Astrocyte of the cerebellum (primary cell): ENCODE data around the gene NT5DC3.

Source experiments
- DNase-seq: peaks from one replicate; pipeline ENCODE4 v3.0.0-alpha.2; 2011; ENCODE audit warnings: low read depth
- H3K4me3 ChIP-seq: 2 replicates; pipeline ENCODE4 v1.5.1; 2011; ENCODE audit warnings: mild to moderate bottlenecking, low read depth, low read length, moderate library complexity
- in situ Hi-C: cut with HindIII; loops from 2 replicates; pipeline ENCODE4 v1.10.0; 2017; ENCODE audit warnings: low sequenced_read_pairs
- TF ChIP-seq, protein P1 (sequence below): IDR thresholded peaks from 2 replicates; pipeline ENCODE4 v1.5.1; 2012; ENCODE audit warnings: low read length, low read depth, moderate library complexity, mild to moderate bottlenecking; ENCODE audit errors: missing control alignments

NT5DC3 gene

GRCh38 chr12:103857164-103857563 lies 16.1 kb upstream of the NT5DC3 start:
- H3K4me3 ChIP-seq: no peak overlapping the region
- in situ Hi-C loops: loop anchor here (25.0 kb wide), 1 partner anchor 295 kb away; no protein-coding TSS in a partner anchor
- TF ChIP-seq, protein P1, sequence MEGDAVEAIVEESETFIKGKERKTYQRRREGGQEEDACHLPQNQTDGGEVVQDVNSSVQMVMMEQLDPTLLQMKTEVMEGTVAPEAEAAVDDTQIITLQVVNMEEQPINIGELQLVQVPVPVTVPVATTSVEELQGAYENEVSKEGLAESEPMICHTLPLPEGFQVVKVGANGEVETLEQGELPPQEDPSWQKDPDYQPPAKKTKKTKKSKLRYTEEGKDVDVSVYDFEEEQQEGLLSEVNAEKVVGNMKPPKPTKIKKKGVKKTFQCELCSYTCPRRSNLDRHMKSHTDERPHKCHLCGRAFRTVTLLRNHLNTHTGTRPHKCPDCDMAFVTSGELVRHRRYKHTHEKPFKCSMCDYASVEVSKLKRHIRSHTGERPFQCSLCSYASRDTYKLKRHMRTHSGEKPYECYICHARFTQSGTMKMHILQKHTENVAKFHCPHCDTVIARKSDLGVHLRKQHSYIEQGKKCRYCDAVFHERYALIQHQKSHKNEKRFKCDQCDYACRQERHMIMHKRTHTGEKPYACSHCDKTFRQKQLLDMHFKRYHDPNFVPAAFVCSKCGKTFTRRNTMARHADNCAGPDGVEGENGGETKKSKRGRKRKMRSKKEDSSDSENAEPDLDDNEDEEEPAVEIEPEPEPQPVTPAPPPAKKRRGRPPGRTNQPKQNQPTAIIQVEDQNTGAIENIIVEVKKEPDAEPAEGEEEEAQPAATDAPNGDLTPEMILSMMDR: no peak
- DNase-seq: no peak

- in situ Hi-C loops: loop anchor here (25.0 kb wide), 1 partner anchor 294 kb away; no protein-coding TSS in a partner anchor
- DNase-seq: no peak
- no peak overlapping the region for H3K4me3 ChIP-seq
- TF ChIP-seq, protein P1: no peak
Measured at GRCh38 chr12:103855896-103856657, 15.0 kb upstream of the NT5DC3 start.

DNA sequence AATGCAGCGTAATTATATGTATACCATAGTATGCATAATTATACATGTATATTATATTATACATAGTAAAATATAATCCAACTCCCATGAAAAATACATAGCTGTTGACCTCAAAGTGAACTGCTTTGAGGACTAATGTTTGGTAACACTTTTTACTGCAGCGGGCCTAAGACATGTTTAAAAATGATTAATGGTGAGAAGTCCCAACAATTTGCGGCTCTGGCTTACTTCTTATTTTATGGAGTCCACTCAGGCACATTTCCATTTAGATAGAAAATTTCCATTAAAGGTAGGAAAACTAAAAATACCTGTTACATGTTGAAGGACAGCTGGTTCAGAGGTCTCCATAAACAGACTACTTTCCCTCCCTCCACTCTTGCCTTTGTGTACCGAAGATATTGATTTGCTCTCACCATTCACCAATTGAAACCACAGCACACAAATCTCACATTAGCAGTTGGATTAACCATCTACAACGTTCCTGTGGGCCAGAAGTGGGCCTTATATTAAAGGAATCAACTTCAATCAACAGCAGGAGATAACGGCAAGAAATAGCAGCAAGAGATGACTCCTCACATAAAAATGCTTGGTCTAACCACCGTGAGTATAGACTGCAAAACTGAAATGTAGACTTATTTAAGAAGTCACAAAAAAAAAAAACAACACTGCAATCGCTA lies 14.1 kb upstream of the NT5DC3 start:
- TF ChIP-seq, protein P1: no peak
- DNase-seq: peak; percentile 86
- in situ Hi-C loops: loop anchor here (25.0 kb wide), 1 partner anchor 293 kb away; no protein-coding TSS in a partner anchor
- H3K4me3 ChIP-seq: no peak overlapping the region

DNA sequence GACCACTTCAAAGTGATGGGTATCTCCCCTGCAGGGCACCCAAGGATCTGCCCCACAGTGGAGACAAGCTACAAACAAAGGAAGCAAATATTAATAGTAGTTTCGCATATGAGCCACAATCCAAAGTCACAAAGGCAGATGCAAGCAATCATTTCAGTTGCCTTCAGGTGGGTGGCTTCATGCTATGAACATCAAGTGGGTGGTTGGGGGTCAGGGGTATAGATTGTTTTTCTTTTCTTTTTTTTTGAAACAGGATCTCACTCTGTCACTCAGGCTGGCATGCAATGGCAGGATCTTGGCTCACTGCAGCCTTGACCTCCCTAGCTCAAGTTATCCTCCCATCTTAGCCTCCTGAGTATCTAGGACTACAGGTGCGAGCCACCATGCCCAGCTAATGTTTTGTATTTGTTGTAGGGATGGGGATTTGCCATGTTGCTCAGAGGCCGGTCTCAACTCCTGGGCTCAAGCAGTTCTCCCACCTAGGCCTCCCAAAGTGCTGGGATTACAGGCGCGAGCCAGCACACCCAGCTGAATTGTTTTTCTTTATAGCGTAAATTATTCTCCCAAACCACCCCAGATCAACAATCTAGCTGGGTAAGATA lies 13.4 kb upstream of the NT5DC3 start:
- in situ Hi-C loops: loop anchor here (25.0 kb wide), 1 partner anchor 292 kb away; no protein-coding TSS in a partner anchor

GRCh38 chr12:103852498-103852997 lies 11.5 kb upstream of the NT5DC3 start:
- no peak overlapping the region for H3K4me3 ChIP-seq
- no peak for DNase-seq
- in situ Hi-C loops: loop anchor here (25.0 kb wide), 1 partner anchor 290 kb away; no protein-coding TSS in a partner anchor
- TF ChIP-seq, protein P1: no peak

More for the DNA sequence above, 13.4 kb upstream of the NT5DC3 start:
- no peak overlapping the region for H3K4me3 ChIP-seq
- TF ChIP-seq, protein P1: no peak
- DNase-seq: no peak

- TF ChIP-seq, protein P1: no peak
- DNase-seq: peak; percentile 55
- H3K4me3 ChIP-seq: no peak overlapping the region
- in situ Hi-C loops: loop anchor here (25.0 kb wide), 1 partner anchor 289 kb away; no protein-coding TSS in a partner anchor
Measured at GRCh38 chr12:103851127-103851526, 10.1 kb upstream of the NT5DC3 start.
